ENCODE measurements around the gene MED26. TPM values are rescaled to one million over a fixed set of nuclear protein-coding genes. Genes with fewer than 3 reads are reported as not detected.

Gene MED26
- total RNA-seq, 1 donor from 2014 or later = 13.3 TPM

DNA sequence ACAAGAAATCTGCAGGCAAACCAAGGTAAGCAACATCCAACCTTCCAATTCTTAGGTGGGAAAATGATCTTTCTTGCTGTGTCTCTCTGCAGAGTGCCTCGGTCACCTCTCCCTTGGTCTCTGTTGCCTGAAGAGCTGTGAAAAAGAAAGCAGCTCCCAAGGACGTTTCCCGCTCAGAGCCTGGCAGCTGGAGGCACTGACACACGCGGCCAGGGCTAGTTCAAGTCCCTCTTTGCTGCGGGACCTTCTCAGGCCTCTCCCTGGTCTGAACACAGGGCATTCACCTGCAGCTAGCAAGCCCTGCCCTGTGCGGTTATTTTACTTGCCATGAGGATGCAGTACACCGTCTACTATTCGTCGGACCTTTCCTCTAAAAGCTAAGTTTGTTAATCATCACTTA is 3.8 kb downstream of the MED26 start:
- no peaks in the 10 kb centered on the region for H3K9me3 Mint-ChIP-seq
- H3K27ac Mint-ChIP-seq = no peak overlapping the region
- no peaks in the 10 kb centered on the region for H3K36me3 Mint-ChIP-seq
- H3K4me3 Mint-ChIP-seq = no peak overlapping the region
- H3K4me1 Mint-ChIP-seq = peaks cover 23% of the 10 kb centered on the region
- TF ChIP-seq, protein P1, sequence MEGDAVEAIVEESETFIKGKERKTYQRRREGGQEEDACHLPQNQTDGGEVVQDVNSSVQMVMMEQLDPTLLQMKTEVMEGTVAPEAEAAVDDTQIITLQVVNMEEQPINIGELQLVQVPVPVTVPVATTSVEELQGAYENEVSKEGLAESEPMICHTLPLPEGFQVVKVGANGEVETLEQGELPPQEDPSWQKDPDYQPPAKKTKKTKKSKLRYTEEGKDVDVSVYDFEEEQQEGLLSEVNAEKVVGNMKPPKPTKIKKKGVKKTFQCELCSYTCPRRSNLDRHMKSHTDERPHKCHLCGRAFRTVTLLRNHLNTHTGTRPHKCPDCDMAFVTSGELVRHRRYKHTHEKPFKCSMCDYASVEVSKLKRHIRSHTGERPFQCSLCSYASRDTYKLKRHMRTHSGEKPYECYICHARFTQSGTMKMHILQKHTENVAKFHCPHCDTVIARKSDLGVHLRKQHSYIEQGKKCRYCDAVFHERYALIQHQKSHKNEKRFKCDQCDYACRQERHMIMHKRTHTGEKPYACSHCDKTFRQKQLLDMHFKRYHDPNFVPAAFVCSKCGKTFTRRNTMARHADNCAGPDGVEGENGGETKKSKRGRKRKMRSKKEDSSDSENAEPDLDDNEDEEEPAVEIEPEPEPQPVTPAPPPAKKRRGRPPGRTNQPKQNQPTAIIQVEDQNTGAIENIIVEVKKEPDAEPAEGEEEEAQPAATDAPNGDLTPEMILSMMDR (IDR thresholded peaks at IDR 0.05; ENCODE audit: unreplicated experiment) = no peak
- no peak for DNase-seq (ENCODE audit: low spot score in 2 of 2, unreplicated experiment in 2 of 2)
- H3K27me3 Mint-ChIP-seq (ENCODE audit: low read depth) = no peaks in the 10 kb centered on the region

DNA sequence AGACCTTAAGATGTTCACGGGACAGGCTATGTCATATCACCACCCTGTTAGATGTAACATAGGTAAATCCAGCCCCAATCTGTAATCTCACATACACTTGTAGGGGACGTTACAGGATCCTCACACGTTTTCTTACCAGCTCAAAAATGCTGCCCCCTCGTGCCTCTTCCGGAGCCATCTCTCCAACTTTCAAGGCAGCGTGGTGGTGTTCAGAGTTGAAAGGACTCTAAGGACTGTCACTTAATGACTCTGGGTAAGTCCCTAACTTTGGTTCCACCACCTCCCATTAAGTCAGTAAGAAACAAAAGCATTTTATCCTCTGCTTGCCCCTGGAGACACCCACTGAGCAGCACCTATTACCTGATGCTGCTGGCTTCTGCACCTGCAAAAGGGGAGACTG is 4.4 kb downstream of the MED26 start:
- H3K27ac Mint-ChIP-seq = no peak overlapping the region
- peaks cover 18% of the 10 kb centered on the region for H3K4me1 Mint-ChIP-seq
- TF ChIP-seq, protein P1 (IDR thresholded peaks at IDR 0.05; ENCODE audit: unreplicated experiment) = no peak
- H3K36me3 Mint-ChIP-seq = no peaks in the 10 kb centered on the region
- no peaks in the 10 kb centered on the region for H3K27me3 Mint-ChIP-seq (ENCODE audit: low read depth)
- no peak for DNase-seq (ENCODE audit: low spot score in 2 of 2, unreplicated experiment in 2 of 2)
- no peaks in the 10 kb centered on the region for H3K9me3 Mint-ChIP-seq
- H3K4me3 Mint-ChIP-seq = no peak overlapping the region

DNA sequence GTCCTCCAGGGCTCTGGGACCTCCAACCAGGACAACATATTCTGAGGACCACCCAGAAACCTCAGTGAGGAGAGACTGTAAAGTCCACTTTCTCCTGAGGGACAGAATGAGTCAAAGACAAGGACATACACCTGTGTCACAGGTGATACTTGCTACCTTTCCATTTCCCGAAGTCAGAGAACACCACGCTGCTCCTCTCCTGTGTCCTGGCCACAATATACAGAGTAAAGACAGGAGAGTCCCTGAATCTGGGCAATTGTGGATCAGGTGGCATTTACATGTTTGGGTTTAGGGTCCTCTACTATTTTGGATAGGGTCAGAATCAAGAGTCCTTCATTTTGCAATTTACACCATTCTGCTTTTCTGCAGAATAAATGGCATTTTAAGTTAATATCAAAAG is 4.9 kb downstream of the MED26 start:
- Mint-ChIP-seq H3K27ac (no peak overlapping the region), H3K36me3 (no peaks in the 10 kb centered on the region)
- no peak for DNase-seq (ENCODE audit: low spot score in 2 of 2, unreplicated experiment in 2 of 2)

DNA sequence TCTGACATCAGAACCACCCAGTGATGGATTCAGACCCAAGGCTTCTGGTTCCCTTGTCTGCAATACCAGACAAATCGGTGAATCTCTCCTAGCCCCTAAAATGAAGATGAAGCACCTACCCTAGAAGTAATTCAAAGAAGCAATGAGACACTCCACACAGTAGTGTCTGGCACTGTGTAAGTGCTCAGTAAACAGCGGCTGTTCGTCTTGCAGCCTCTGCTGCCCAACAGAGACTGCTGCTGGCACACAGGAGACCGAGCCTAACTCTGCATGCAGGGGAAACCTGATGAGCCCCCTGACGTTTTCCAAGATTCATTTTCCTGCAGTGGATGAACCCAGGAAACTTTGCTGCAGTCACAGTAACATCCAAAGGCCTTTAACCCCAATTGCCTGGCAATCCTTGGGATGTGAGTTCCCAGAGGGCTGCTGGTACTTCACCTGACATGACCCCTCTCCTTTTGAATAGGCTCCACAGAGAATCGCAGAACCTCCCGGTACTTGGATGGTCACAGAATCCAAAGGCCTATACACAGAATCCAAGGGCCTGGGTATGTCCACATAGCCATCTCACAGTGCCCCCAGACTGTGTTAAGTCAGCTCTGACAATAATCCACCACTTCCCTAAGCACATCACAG is 6.7 kb downstream of the MED26 start:
- no peaks in the 10 kb centered on the region for H3K9me3 Mint-ChIP-seq
- TF ChIP-seq, protein P1 (IDR thresholded peaks at IDR 0.05; ENCODE audit: unreplicated experiment) = no peak
- H3K36me3 Mint-ChIP-seq = no peaks in the 10 kb centered on the region
- no peak overlapping the region for H3K27ac Mint-ChIP-seq
- H3K27me3 Mint-ChIP-seq (ENCODE audit: low read depth) = no peaks in the 10 kb centered on the region
- no peak for DNase-seq (ENCODE audit: low spot score in 2 of 2, unreplicated experiment in 2 of 2)
- no peak overlapping the region for H3K4me3 Mint-ChIP-seq
- peaks cover 9% of the 10 kb centered on the region for H3K4me1 Mint-ChIP-seq

More for the DNA sequence above, 4.9 kb downstream of the MED26 start:
- Mint-ChIP-seq H3K27me3 (ENCODE audit: low read depth) (no peaks in the 10 kb centered on the region), H3K4me1 (peaks cover 18% of the 10 kb centered on the region), H3K9me3 (no peaks in the 10 kb centered on the region), H3K4me3 (no peak overlapping the region)
- TF ChIP-seq, protein P1 (IDR thresholded peaks at IDR 0.05; ENCODE audit: unreplicated experiment) = no peak

DNA sequence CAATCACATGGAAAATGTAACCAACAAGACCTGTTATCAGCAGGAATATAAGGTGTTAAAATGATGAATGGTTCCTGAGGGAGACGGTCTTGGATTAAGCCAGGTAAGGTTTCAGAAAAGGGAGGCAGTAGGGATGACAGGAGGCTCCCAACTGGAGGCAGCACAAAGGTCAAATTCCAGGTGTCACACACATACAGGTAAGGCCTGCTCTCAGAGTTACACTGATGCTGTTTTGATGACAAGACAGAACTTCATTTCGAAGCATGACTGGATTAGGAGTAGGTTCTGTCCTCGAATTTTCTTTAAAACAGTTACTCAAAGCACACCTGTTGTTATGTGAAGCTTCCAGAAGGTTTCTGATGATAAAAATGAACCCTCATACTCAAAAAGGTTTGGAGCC is 7.4 kb downstream of the MED26 start:
- Mint-ChIP-seq H3K27ac (no peak overlapping the region), H3K4me3 (no peak overlapping the region), H3K9me3 (no peaks in the 10 kb centered on the region), H3K27me3 (ENCODE audit: low read depth) (no peaks in the 10 kb centered on the region), H3K36me3 (no peaks in the 10 kb centered on the region), H3K4me1 (peaks cover 3% of the 10 kb centered on the region)
- DNase-seq (ENCODE audit: low spot score in 2 of 2, unreplicated experiment in 2 of 2) = no peak
- TF ChIP-seq, protein P1 (IDR thresholded peaks at IDR 0.05; ENCODE audit: unreplicated experiment) = no peak

DNA sequence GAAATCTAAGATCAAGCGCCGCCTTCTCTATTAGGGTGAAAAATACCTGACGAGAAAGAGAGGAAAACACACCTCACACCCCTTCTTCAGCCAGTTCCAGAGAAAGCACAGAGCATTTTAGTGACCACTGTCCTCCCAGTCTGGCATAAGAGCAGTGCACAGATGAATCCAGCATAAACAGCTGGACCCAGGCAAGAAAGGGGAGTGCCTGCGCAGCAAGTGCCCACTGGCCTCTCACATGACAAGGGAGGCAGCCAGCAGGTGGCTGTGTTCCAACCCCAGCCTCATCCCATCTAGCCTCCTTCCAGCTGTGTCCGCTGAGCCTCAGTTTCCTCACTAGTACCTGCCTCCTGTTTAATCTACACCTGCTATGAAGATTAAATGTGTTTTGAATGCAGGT is 8.0 kb downstream of the MED26 start:
- peaks cover 2% of the 10 kb centered on the region for H3K4me1 Mint-ChIP-seq
- no peaks in the 10 kb centered on the region for H3K9me3 Mint-ChIP-seq
- TF ChIP-seq, protein P1 (IDR thresholded peaks at IDR 0.05; ENCODE audit: unreplicated experiment) = no peak
- H3K27me3 Mint-ChIP-seq (ENCODE audit: low read depth) = no peaks in the 10 kb centered on the region
- H3K27ac Mint-ChIP-seq = no peak overlapping the region
- DNase-seq (ENCODE audit: low spot score in 2 of 2, unreplicated experiment in 2 of 2) = no peak
- H3K4me3 Mint-ChIP-seq = no peak overlapping the region
- no peaks in the 10 kb centered on the region for H3K36me3 Mint-ChIP-seq

All from mesothelial cell of epicardium (in vitro differentiated cells).